ENCODE data around the gene SEC61G. TPM values are rescaled to one million over a fixed set of nuclear protein-coding genes. Genes with fewer than 3 reads are reported as not detected.

SEC61G gene
- 178 TPM for polyA plus RNA-seq

- peaks cover 16 to 28% (median 23%) of the 10 kb centered on the region in 3 donors for H3K4me1 Mint-ChIP-seq
Observed at GRCh38 chr7:54758702-54759592, at the start of gene SEC61G. Gene SEC61G, minus strand, starts transcription at chr7:54759211. Its CDS starts 1,623 bp downstream, at chr7:54757588.

GRCh38 chr7:54802841-54803240, 43.8 kb upstream of the SEC61G start:
- peaks cover 0 to 2% (median 2%) of the 10 kb centered on the region in 3 donors for H3K9me3 Mint-ChIP-seq
- no peak overlapping the region for H3K4me3 Mint-ChIP-seq
- no peak overlapping the region for H3K27ac Mint-ChIP-seq
- H3K4me1 Mint-ChIP-seq, result peaks cover 0 to 2% (median 0%) of the 10 kb centered on the region in 3 donors
- H3K36me3 Mint-ChIP-seq, result peaks cover 2% of the 10 kb centered on the region
- H3K27me3 Mint-ChIP-seq, result peaks cover 8% of the 10 kb centered on the region

More at GRCh38 chr7:54758702-54759592, at the start of gene SEC61G:
- peak within 1 kb of the TSS; percentile 97 to 99 (median 99) for H3K4me3 Mint-ChIP-seq
- no peaks in the 10 kb centered on the region for H3K9me3 Mint-ChIP-seq
- H3K27ac Mint-ChIP-seq, result peak within 1 kb of the TSS; percentile 90 to 94 (median 94)
- H3K27me3 Mint-ChIP-seq, result no peaks in the 10 kb centered on the region
- peaks cover 3% of the 10 kb centered on the region for H3K36me3 Mint-ChIP-seq

GRCh38 chr7:54802114-54802513, 43.1 kb upstream of the SEC61G start:
- peaks cover 0 to 2% (median 2%) of the 10 kb centered on the region in 3 donors for H3K9me3 Mint-ChIP-seq
- peaks cover 8% of the 10 kb centered on the region for H3K27me3 Mint-ChIP-seq
- H3K4me3 Mint-ChIP-seq, result no peak overlapping the region
- no peak overlapping the region for H3K27ac Mint-ChIP-seq
- H3K4me1 Mint-ChIP-seq, result peaks cover 0 to 2% (median 0%) of the 10 kb centered on the region in 3 donors
- peaks cover 2% of the 10 kb centered on the region for H3K36me3 Mint-ChIP-seq

GRCh38 chr7:54799792-54800191, 40.8 kb upstream of the SEC61G start:
- peaks cover 5% of the 10 kb centered on the region for H3K27me3 Mint-ChIP-seq
- peaks cover 2% of the 10 kb centered on the region for H3K36me3 Mint-ChIP-seq
- no peak overlapping the region for H3K27ac Mint-ChIP-seq
- peaks cover 0 to 2% (median 2%) of the 10 kb centered on the region in 3 donors for H3K9me3 Mint-ChIP-seq
- H3K4me1 Mint-ChIP-seq, result peaks cover 0 to 2% (median 0%) of the 10 kb centered on the region in 3 donors
- no peak overlapping the region for H3K4me3 Mint-ChIP-seq

GRCh38 chr7:54798530-54798929, 39.5 kb upstream of the SEC61G start:
- Mint-ChIP-seq H3K4me1 (peaks cover 0 to 2% (median 0%) of the 10 kb centered on the region in 3 donors), H3K4me3 (no peak overlapping the region), H3K9me3 (peaks cover 0 to 7% (median 2%) of the 10 kb centered on the region in 3 donors), H3K27me3 (peaks cover 5% of the 10 kb centered on the region), H3K36me3 (peaks cover 2% of the 10 kb centered on the region), H3K27ac (no peak overlapping the region)

GRCh38 chr7:54796853-54797252, 37.8 kb upstream of the SEC61G start:
- Mint-ChIP-seq H3K27ac (no peak overlapping the region), H3K4me1 (peaks cover 0 to 2% (median 0%) of the 10 kb centered on the region in 3 donors), H3K9me3 (peaks cover 0 to 9% (median 2%) of the 10 kb centered on the region in 3 donors), H3K4me3 (no peak overlapping the region), H3K36me3 (peaks cover 2% of the 10 kb centered on the region), H3K27me3 (peaks cover 1% of the 10 kb centered on the region)

GRCh38 chr7:54796150-54796549, 37.1 kb upstream of the SEC61G start:
- Mint-ChIP-seq H3K4me1 (peaks cover 0 to 2% (median 0%) of the 10 kb centered on the region in 3 donors), H3K27ac (no peak overlapping the region), H3K4me3 (no peak overlapping the region), H3K9me3 (peaks cover 0 to 9% (median 2%) of the 10 kb centered on the region in 3 donors), H3K27me3 (no peaks in the 10 kb centered on the region), H3K36me3 (peaks cover 2% of the 10 kb centered on the region)

- Mint-ChIP-seq H3K4me3 (no peak overlapping the region), H3K27me3 (peaks cover 9% of the 10 kb centered on the region), H3K27ac (no peak overlapping the region), H3K36me3 (no peaks in the 10 kb centered on the region), H3K4me1 (peaks cover 0 to 4% (median 0%) of the 10 kb centered on the region in 3 donors), H3K9me3 (peaks cover 0 to 7% (median 0%) of the 10 kb centered on the region in 3 donors)
Observed at GRCh38 chr7:54792383-54792782, 33.4 kb upstream of the SEC61G start.

- H3K4me3 Mint-ChIP-seq, result no peak overlapping the region
- peaks cover 0 to 1% (median 0%) of the 10 kb centered on the region in 3 donors for H3K9me3 Mint-ChIP-seq
- H3K27ac Mint-ChIP-seq, result no peak overlapping the region
- peaks cover 18% of the 10 kb centered on the region for H3K27me3 Mint-ChIP-seq
- H3K4me1 Mint-ChIP-seq, result peaks cover 0 to 4% (median 0%) of the 10 kb centered on the region in 3 donors
- no peaks in the 10 kb centered on the region for H3K36me3 Mint-ChIP-seq
Observed at GRCh38 chr7:54788664-54789063, 29.7 kb upstream of the SEC61G start.

GRCh38 chr7:54785261-54785660, 26.2 kb upstream of the SEC61G start:
- Mint-ChIP-seq H3K4me3 (no peak overlapping the region), H3K4me1 (peaks cover 0 to 4% (median 0%) of the 10 kb centered on the region in 3 donors), H3K27ac (no peak overlapping the region), H3K9me3 (no peaks in the 10 kb centered on the region), H3K36me3 (no peaks in the 10 kb centered on the region), H3K27me3 (peaks cover 17% of the 10 kb centered on the region)

- peaks cover 0 to 4% (median 0%) of the 10 kb centered on the region in 3 donors for H3K4me1 Mint-ChIP-seq
- no peak overlapping the region for H3K4me3 Mint-ChIP-seq
- no peaks in the 10 kb centered on the region for H3K36me3 Mint-ChIP-seq
- no peaks in the 10 kb centered on the region for H3K9me3 Mint-ChIP-seq
- H3K27ac Mint-ChIP-seq, result no peak overlapping the region
- peaks cover 18% of the 10 kb centered on the region for H3K27me3 Mint-ChIP-seq
Observed at GRCh38 chr7:54783952-54784351, 24.9 kb upstream of the SEC61G start.

- Mint-ChIP-seq H3K27ac (no peak overlapping the region), H3K27me3 (peaks cover 16% of the 10 kb centered on the region), H3K4me1 (no peaks in the 10 kb centered on the region), H3K9me3 (no peaks in the 10 kb centered on the region), H3K36me3 (no peaks in the 10 kb centered on the region), H3K4me3 (no peak overlapping the region)
Observed at GRCh38 chr7:54782829-54783228, 23.8 kb upstream of the SEC61G start.

GRCh38 chr7:54782314-54782713, 23.3 kb upstream of the SEC61G start:
- Mint-ChIP-seq H3K9me3 (peaks cover 0 to 1% (median under 1%) of the 10 kb centered on the region in 3 donors), H3K4me3 (no peak overlapping the region), H3K27me3 (peaks cover 13% of the 10 kb centered on the region), H3K4me1 (no peaks in the 10 kb centered on the region), H3K27ac (no peak overlapping the region), H3K36me3 (no peaks in the 10 kb centered on the region)

- peaks cover 3 to 10% (median 8%) of the 10 kb centered on the region in 3 donors for H3K9me3 Mint-ChIP-seq
- peaks cover 13% of the 10 kb centered on the region for H3K27me3 Mint-ChIP-seq
- no peaks in the 10 kb centered on the region for H3K36me3 Mint-ChIP-seq
- no peaks in the 10 kb centered on the region for H3K4me1 Mint-ChIP-seq
- no peak overlapping the region for H3K4me3 Mint-ChIP-seq
- H3K27ac Mint-ChIP-seq, result no peak overlapping the region
Observed at GRCh38 chr7:54781134-54781920, 22.3 kb upstream of the SEC61G start.

- H3K4me1 Mint-ChIP-seq, result no peaks in the 10 kb centered on the region
- no peak overlapping the region for H3K4me3 Mint-ChIP-seq
- no peaks in the 10 kb centered on the region for H3K36me3 Mint-ChIP-seq
- no peak overlapping the region for H3K27ac Mint-ChIP-seq
- H3K9me3 Mint-ChIP-seq, result peaks cover 5 to 15% (median 8%) of the 10 kb centered on the region in 3 donors
- H3K27me3 Mint-ChIP-seq, result peaks cover 11% of the 10 kb centered on the region
Observed at GRCh38 chr7:54780490-54780889, 21.5 kb upstream of the SEC61G start.

Data from IgD-negative memory B cell (primary cell).